ACC112 (cell line): Measurements from ENCODE around the gene RPP30.
A peak's percentile ranks its signal among the peaks of the same experiment; 100 is the strongest.
"Not testable (repeated sequence)": the region's sequence is repeated elsewhere in the genome, so short reads cannot be mapped to it uniquely, and the experiment has no call there.

Experiments used
- H2AFZ ChIP-seq: fragments of 200-600 bp; sonication (generic); one replicate; pipeline ENCODE4 v1.6.0; 2017; ENCODE audit warnings: antibody characterized with exemption, low read length; ENCODE audit not compliant: unreplicated experiment
- H3K27ac ChIP-seq: fragments of 200-600 bp; sonication (generic); 2 replicates; pipeline ENCODE4 v1.5.1; 2014; ENCODE audit warnings: low read depth, mild to moderate bottlenecking, antibody characterized with exemption, low read length, moderate library complexity
- H3K27me3 ChIP-seq: fragments of 200-600 bp; sonication (generic); 2 replicates; pipeline ENCODE4 v1.6.1; 2014; ENCODE audit warnings: mild to moderate bottlenecking, antibody characterized with exemption, low read length, moderate library complexity, mixed read lengths; ENCODE audit not compliant: insufficient read depth
- H3K36me3 ChIP-seq: fragments of 200-600 bp; sonication (generic); 2 replicates; pipeline ENCODE4 v1.6.1; 2016; ENCODE audit warnings: mild to moderate bottlenecking, antibody characterized with exemption, low read length, moderate library complexity, mixed read lengths; ENCODE audit not compliant: insufficient read depth
- H3K4me1 ChIP-seq: fragments of 200-600 bp; sonication (generic); one replicate; pipeline ENCODE4 v1.6.1; 2016; ENCODE audit warnings: low read length, mixed read lengths; ENCODE audit not compliant: insufficient read depth, unreplicated experiment, control insufficient read depth
- H3K4me3 ChIP-seq: fragments of 200-600 bp; sonication (generic); 2 replicates; pipeline ENCODE4 v1.5.1; 2014; ENCODE audit warnings: mild to moderate bottlenecking, low read depth, low read length
- H3K79me2 ChIP-seq: fragments of 200-600 bp; sonication (generic); one replicate; pipeline ENCODE4 v1.6.0; 2016; ENCODE audit warnings: low read length; ENCODE audit not compliant: control insufficient read depth, unreplicated experiment, insufficient read depth

RPP30 gene

GRCh38 chr10:90871279-90871765, 452 bp upstream of the RPP30 start:
- peak overlapping the region; percentile 39; the same call in 1 of the 2 replicates for H3K27ac ChIP-seq
- no peaks in the 10 kb centered on the region for H3K27me3 ChIP-seq
- peak overlapping the region; percentile 95 for H3K4me3 ChIP-seq
- H2AFZ ChIP-seq, result peak overlapping the region; percentile 98
- H3K36me3 ChIP-seq, result peaks cover 5% of the 10 kb centered on the region; the same call in 1 of the 2 replicates
- peaks cover 15% of the 10 kb centered on the region for H3K4me1 ChIP-seq
- peaks cover 34% of the 10 kb centered on the region for H3K79me2 ChIP-seq

GRCh38 chr10:90872648-90873020, 860 bp downstream of the RPP30 start:
- H2AFZ ChIP-seq, result peak overlapping the region; percentile 98
- peaks cover 34% of the 10 kb centered on the region for H3K79me2 ChIP-seq

GRCh38 chr10:90879062-90879461, 7.3 kb downstream of the RPP30 start:
- Histone ChIP-seq H3K36me3 (peaks cover 15% of the 10 kb centered on the region; the same call in 1 of the 2 replicates), H3K4me3 (no peak overlapping the region), H3K4me1 (peaks cover 6% of the 10 kb centered on the region), H3K79me2 (peaks cover 11% of the 10 kb centered on the region), H3K27ac (no peak overlapping the region), H3K27me3 (no peaks in the 10 kb centered on the region), H2AFZ (no peak overlapping the region)

More at GRCh38 chr10:90872648-90873020, 860 bp downstream of the RPP30 start:
- peak overlapping the region; percentile 39; the same call in 1 of the 2 replicates for H3K27ac ChIP-seq
- peaks cover 15% of the 10 kb centered on the region for H3K4me1 ChIP-seq
- peak overlapping the region; percentile 95 for H3K4me3 ChIP-seq
- H3K36me3 ChIP-seq, result peaks cover 8% of the 10 kb centered on the region; the same call in 1 of the 2 replicates
- H3K27me3 ChIP-seq, result no peaks in the 10 kb centered on the region

- not testable (repeated sequence) for H3K27me3 ChIP-seq, H3K27ac ChIP-seq, H3K4me3 ChIP-seq, H2AFZ ChIP-seq, H3K79me2 ChIP-seq
- Histone ChIP-seq H3K4me1 (peaks cover 15% of the 10 kb centered on the region), H3K36me3 (peaks cover 15% of the 10 kb centered on the region; the same call in 1 of the 2 replicates)
Measured at GRCh38 chr10:90880059-90880719, 8.4 kb downstream of the RPP30 start.

- Histone ChIP-seq H3K27ac (peak overlapping the region; percentile 59), H3K4me3 (peak overlapping the region; percentile 2; the same call in 1 of the 2 replicates), H3K79me2 (no peaks in the 10 kb centered on the region), H3K36me3 (peaks cover 34% of the 10 kb centered on the region), H2AFZ (no peak overlapping the region), H3K27me3 (no peaks in the 10 kb centered on the region), H3K4me1 (peaks cover 26% of the 10 kb centered on the region)
Measured at GRCh38 chr10:90884431-90884830, 12.7 kb downstream of the RPP30 start.

GRCh38 chr10:90885176-90885575, 13.4 kb downstream of the RPP30 start:
- H3K79me2 ChIP-seq, result no peaks in the 10 kb centered on the region
- H2AFZ ChIP-seq, result no peak overlapping the region
- H3K4me1 ChIP-seq, result peaks cover 32% of the 10 kb centered on the region
- no peaks in the 10 kb centered on the region for H3K27me3 ChIP-seq
- peaks cover 38% of the 10 kb centered on the region for H3K36me3 ChIP-seq
- peak overlapping the region; percentile 59 for H3K27ac ChIP-seq
- peak overlapping the region; percentile 2; the same call in 1 of the 2 replicates for H3K4me3 ChIP-seq

GRCh38 chr10:90887555-90887954, 15.8 kb downstream of the RPP30 start:
- Histone ChIP-seq H3K79me2 (no peaks in the 10 kb centered on the region), H3K27ac (no peak overlapping the region), H3K4me3 (no peak overlapping the region), H3K36me3 (peaks cover 40% of the 10 kb centered on the region), H3K27me3 (no peaks in the 10 kb centered on the region), H2AFZ (no peak overlapping the region), H3K4me1 (peaks cover 33% of the 10 kb centered on the region)

- Histone ChIP-seq H2AFZ (no peak overlapping the region), H3K36me3 (peaks cover 42% of the 10 kb centered on the region), H3K27ac (no peak overlapping the region), H3K4me3 (no peak overlapping the region), H3K4me1 (peaks cover 33% of the 10 kb centered on the region), H3K27me3 (no peaks in the 10 kb centered on the region), H3K79me2 (no peaks in the 10 kb centered on the region)
Measured at GRCh38 chr10:90888387-90888786, 16.6 kb downstream of the RPP30 start.

GRCh38 chr10:90889636-90890035, 17.9 kb downstream of the RPP30 start:
- peaks cover 23% of the 10 kb centered on the region for H3K4me1 ChIP-seq
- no peak overlapping the region for H2AFZ ChIP-seq
- H3K36me3 ChIP-seq, result peaks cover 51% of the 10 kb centered on the region
- no peaks in the 10 kb centered on the region for H3K27me3 ChIP-seq
- no peak overlapping the region for H3K4me3 ChIP-seq
- H3K79me2 ChIP-seq, result no peaks in the 10 kb centered on the region
- H3K27ac ChIP-seq, result no peak overlapping the region

GRCh38 chr10:90890347-90890746, 18.6 kb downstream of the RPP30 start:
- H3K27me3 ChIP-seq, result no peaks in the 10 kb centered on the region
- H3K36me3 ChIP-seq, result peaks cover 56% of the 10 kb centered on the region
- no peak overlapping the region for H2AFZ ChIP-seq
- no peak overlapping the region for H3K4me3 ChIP-seq
- peak overlapping the region; percentile 7; the same call in 1 of the 2 replicates for H3K27ac ChIP-seq
- no peaks in the 10 kb centered on the region for H3K79me2 ChIP-seq
- H3K4me1 ChIP-seq, result peaks cover 16% of the 10 kb centered on the region

- Histone ChIP-seq H3K27me3 (no peaks in the 10 kb centered on the region), H3K4me3 (no peak overlapping the region), H3K27ac (no peak overlapping the region), H3K79me2 (no peaks in the 10 kb centered on the region), H2AFZ (no peak overlapping the region), H3K36me3 (peaks cover 43% of the 10 kb centered on the region), H3K4me1 (peaks cover 9% of the 10 kb centered on the region)
Measured at GRCh38 chr10:90893190-90893589, 21.4 kb downstream of the RPP30 start.
